DOHH2 (cell line): Measurements from ENCODE around the gene RNF39.

ENCODE experiments used
- H3F3A ChIP-seq: fragments of 200-600 bp; sonication (generic), shearing (Covaris generic); 2 replicates; pipeline ENCODE4 v1.6.0; 2016; ENCODE audit warnings: antibody characterized with exemption, mild to moderate bottlenecking; ENCODE audit not compliant: control insufficient read depth, insufficient read depth
- H3K27ac ChIP-seq: fragments of 200-600 bp; sonication (generic); 2 replicates; pipeline ENCODE4 v1.5.1; 2014; ENCODE audit warnings: low read depth, mild to moderate bottlenecking, low read length, moderate library complexity
- H3K27me3 ChIP-seq: fragments of 200-600 bp; sonication (generic); 2 replicates; pipeline ENCODE4 v1.6.1; 2014; ENCODE audit warnings: mild to moderate bottlenecking, low read length, mixed read lengths; ENCODE audit not compliant: control insufficient read depth
- H3K36me3 ChIP-seq: fragments of 200-600 bp; sonication (generic); 2 replicates; pipeline ENCODE4 v1.6.1; 2014; ENCODE audit warnings: mild to moderate bottlenecking, low read length, moderate library complexity, mixed read lengths; ENCODE audit not compliant: control insufficient read depth
- H3K4me1 ChIP-seq: fragments of 200-600 bp; sonication (generic); 2 replicates; pipeline ENCODE4 v1.6.1; 2014; ENCODE audit warnings: mild to moderate bottlenecking, low read length, mixed read lengths; ENCODE audit not compliant: control insufficient read depth
- H3K4me2 ChIP-seq: fragments of 200-600 bp; sonication (generic); 2 replicates; pipeline ENCODE4 v1.6.0; 2014; ENCODE audit warnings: mild to moderate bottlenecking, low read length, moderate library complexity
- H3K4me3 ChIP-seq: fragments of 200-600 bp; sonication (generic); 2 replicates; pipeline ENCODE4 v1.5.1; 2014; ENCODE audit warnings: mild to moderate bottlenecking, low read length, mixed read lengths
- H3K79me2 ChIP-seq: fragments of 200-600 bp; sonication (generic); 2 replicates; pipeline ENCODE4 v1.6.1; 2014; ENCODE audit warnings: mild to moderate bottlenecking, low read length, mixed read lengths; ENCODE audit not compliant: control insufficient read depth
- H3K9me2 ChIP-seq: fragments of 200-600 bp; sonication (generic); replicated peaks from 2 replicates; pipeline ENCODE4 v1.6.1; 2014; ENCODE audit warnings: mild to moderate bottlenecking, low read length, mixed read lengths; ENCODE audit not compliant: control insufficient read depth
- H3K9me3 ChIP-seq: fragments of 200-600 bp; sonication (generic); 2 replicates; pipeline ENCODE4 v1.6.1; 2014; ENCODE audit warnings: antibody characterized with exemption, low read length, mixed read lengths; ENCODE audit not compliant: control insufficient read depth, insufficient read depth
- H4K20me1 ChIP-seq: fragments of 200-600 bp; sonication (generic); 2 replicates; pipeline ENCODE4 v1.6.0; 2014; ENCODE audit warnings: low read depth, mild to moderate bottlenecking, antibody characterized with exemption, low read length, moderate library complexity; ENCODE audit not compliant: control insufficient read depth, insufficient read depth
- CTCF ChIP-seq: fragments of 200-600 bp; sonication (generic); IDR thresholded peaks from one replicate; pipeline ENCODE4 v1.5.1; 2014; ENCODE audit warnings: antibody characterized with exemption, mild to moderate bottlenecking, low read depth, low read length; ENCODE audit not compliant: poor library complexity, severe bottlenecking
- EZH2phosphoT487 ChIP-seq: fragments of 200-600 bp; sonication (generic); IDR thresholded peaks from 2 replicates; pipeline ENCODE4 v1.6.1; 2017; ENCODE audit warnings: borderline replicate concordance, mild to moderate bottlenecking, antibody characterized with exemption, low read length, moderate library complexity, mixed read lengths

RNF39 gene

GRCh38 chr6:30116724-30117123, 41.2 kb upstream of the RNF39 start:
- H3K36me3 ChIP-seq: no peaks in the 10 kb centered on the region
- TF ChIP-seq EZH2phosphoT487: no peak
- no peak for TF ChIP-seq CTCF
- H3F3A ChIP-seq: no peaks in the 10 kb centered on the region
- no peaks in the 10 kb centered on the region for H4K20me1 ChIP-seq
- H3K27me3 ChIP-seq: peaks cover 34% of the 10 kb centered on the region
- H3K9me2 ChIP-seq: no peaks in the 10 kb centered on the region
- no peak overlapping the region for H3K4me3 ChIP-seq
- H3K4me2 ChIP-seq: no peak overlapping the region
- no peaks in the 10 kb centered on the region for H3K9me3 ChIP-seq
- H3K79me2 ChIP-seq: no peaks in the 10 kb centered on the region
- H3K4me1 ChIP-seq: no peaks in the 10 kb centered on the region
- no peak overlapping the region for H3K27ac ChIP-seq

- H3F3A ChIP-seq: no peaks in the 10 kb centered on the region
- H3K36me3 ChIP-seq: no peaks in the 10 kb centered on the region
- no peak overlapping the region for H3K4me3 ChIP-seq
- H3K27me3 ChIP-seq: peaks cover 36% of the 10 kb centered on the region
- no peaks in the 10 kb centered on the region for H3K79me2 ChIP-seq
- H3K9me2 ChIP-seq: no peaks in the 10 kb centered on the region
- no peaks in the 10 kb centered on the region for H3K4me1 ChIP-seq
- TF ChIP-seq EZH2phosphoT487: no peak
- no peak for TF ChIP-seq CTCF
- H3K4me2 ChIP-seq: no peak overlapping the region
- H4K20me1 ChIP-seq: no peaks in the 10 kb centered on the region
- no peaks in the 10 kb centered on the region for H3K9me3 ChIP-seq
- no peak overlapping the region for H3K27ac ChIP-seq
These were observed 38.3 kb upstream of the RNF39 start for GRCh38 chr6:30113841-30114240.

GRCh38 chr6:30113003-30113759, 37.6 kb upstream of the RNF39 start, which contains the start of gene TRIM31:
Gene TRIM31, minus strand, starts transcription at chr6:30113090. Its CDS starts 285 bp downstream, at chr6:30112805.
- Histone ChIP-seq H3K4me2 (no peak within 1 kb of the TSS), H3K4me3 (no peak within 1 kb of the TSS), H3K27ac (no peak within 1 kb of the TSS), H3K36me3 (no peaks in the 10 kb centered on the region), H3K79me2 (no peaks in the 10 kb centered on the region), H3K27me3 (peaks cover 36% of the 10 kb centered on the region), H3K9me2 (no peaks in the 10 kb centered on the region), H3K9me3 (no peaks in the 10 kb centered on the region), H3F3A (no peaks in the 10 kb centered on the region), H4K20me1 (no peaks in the 10 kb centered on the region), H3K4me1 (no peaks in the 10 kb centered on the region)
- TF ChIP-seq EZH2phosphoT487: no peak
- no peak for TF ChIP-seq CTCF
